Fibroblast of villous mesenchyme (primary cell): ENCODE measurements around the gene GJA4. TPM values are rescaled to one million over a fixed set of nuclear protein-coding genes. Genes with fewer than 3 reads are reported as not detected.

Experiments
- DNase-seq: peaks from one replicate; pipeline ENCODE4 v3.0.0-alpha.2; 2010; ENCODE audit warnings: low read depth
- H3K4me3 ChIP-seq: 2 replicates; pipeline ENCODE4 v1.5.1; 2011; ENCODE audit warnings: low read depth, mild to moderate bottlenecking, low read length
- CTCF ChIP-seq: IDR thresholded peaks from 2 replicates; pipeline ENCODE4 v1.5.1; 2012; ENCODE audit warnings: low read depth, mild to moderate bottlenecking, low read length; ENCODE audit not compliant: insufficient read depth
- total RNA-seq: library from RNA; depleted of rRNA; stranded (reverse); fragments of >200 nt; gene quantifications from 2 replicates; pipeline ENCODE4 v1.2.3, GENCODE V29; 2012

GJA4 gene
- total RNA-seq, 1 donor = not detected

- H3K4me3 ChIP-seq = no peak overlapping the region
- DNase-seq = no peak
- TF ChIP-seq CTCF = no peak
Measured at GRCh38 chr1:34781844-34782391, 10.9 kb upstream of the GJA4 start.

GRCh38 chr1:34784751-34785221, 8.0 kb upstream of the GJA4 start:
- TF ChIP-seq CTCF = no peak
- no peak for DNase-seq
- no peak overlapping the region for H3K4me3 ChIP-seq

- DNase-seq = no peak
- no peak for TF ChIP-seq CTCF
- no peak overlapping the region for H3K4me3 ChIP-seq
Measured at GRCh38 chr1:34785231-34785874, 7.4 kb upstream of the GJA4 start.

- no peak for TF ChIP-seq CTCF
- H3K4me3 ChIP-seq = no peak overlapping the region
- no peak for DNase-seq
Measured at GRCh38 chr1:34785875-34786470, 6.8 kb upstream of the GJA4 start.

GRCh38 chr1:34786521-34787325, 6.1 kb upstream of the GJA4 start:
- TF ChIP-seq CTCF = peak; percentile 79
- H3K4me3 ChIP-seq = no peak overlapping the region
- DNase-seq = peak; percentile 66

GRCh38 chr1:34787461-34788420, 5.1 kb upstream of the GJA4 start:
- no peak for DNase-seq
- peak; percentile 13 for TF ChIP-seq CTCF

More at GRCh38 chr1:34787461-34788420, 5.1 kb upstream of the GJA4 start:
- no peak overlapping the region for H3K4me3 ChIP-seq
